Hypothalamus (tissue), 51 donors: ENCODE results near the gene KCNIP1.
"Not testable (repeated sequence)": the region's sequence is repeated elsewhere in the genome, so short reads cannot be mapped to it uniquely, and the experiment has no call there.

Source experiments
- DNase-seq, 51 donors: peaks; one replicate each; lab custom pipeline; 2025; lab: John Stamatoyannopoulos, UW

Gene KCNIP1

GRCh38 chr5:170758481-170758880, 254.7 kb downstream of the KCNIP1 start:
- DNase-seq, result no peak

GRCh38 chr5:170760113-170760512, 256.3 kb downstream of the KCNIP1 start:
- DNase-seq, result no peak

- no peak for DNase-seq
These were observed 257.4 kb downstream of the KCNIP1 start for GRCh38 chr5:170761048-170761707.

GRCh38 chr5:170761708-170762066, 257.9 kb downstream of the KCNIP1 start:
- no peak for DNase-seq

GRCh38 chr5:170762298-170762697, 258.5 kb downstream of the KCNIP1 start:
- DNase-seq, result not testable (repeated sequence)

- not testable (repeated sequence) for DNase-seq
These were observed 262.0 kb downstream of the KCNIP1 start for GRCh38 chr5:170765868-170766267.

- DNase-seq, result peak in 1 of 51 donors; percentile 3
These were observed 265.4 kb downstream of the KCNIP1 start for GRCh38 chr5:170769246-170769645.

GRCh38 chr5:170769898-170770416, 266.1 kb downstream of the KCNIP1 start:
- DNase-seq, result no peak

- DNase-seq, result no peak
These were observed 267.7 kb downstream of the KCNIP1 start for GRCh38 chr5:170771496-170771895.

- DNase-seq, result no peak
These were observed 269.5 kb downstream of the KCNIP1 start for GRCh38 chr5:170773024-170773985.

- no peak for DNase-seq
These were observed 271.0 kb downstream of the KCNIP1 start for GRCh38 chr5:170774831-170775230.

GRCh38 chr5:170781946-170782345, 278.1 kb downstream of the KCNIP1 start:
- no peak for DNase-seq

GRCh38 chr5:170782438-170782837, 278.6 kb downstream of the KCNIP1 start:
- peak in 1 of 51 donors; percentile 6 for DNase-seq

GRCh38 chr5:170783498-170784247, 279.9 kb downstream of the KCNIP1 start, which contains the start of gene GABRP:
TSS of gene GABRP (plus strand) at chr5:170783725. CDS start at chr5:170788616, 4,891 bp downstream.
- no peak for DNase-seq

- no peak for DNase-seq
These were observed 281.6 kb downstream of the KCNIP1 start for GRCh38 chr5:170785416-170785815.
